Measurements from ENCODE around the gene CFAP299.

DNA sequence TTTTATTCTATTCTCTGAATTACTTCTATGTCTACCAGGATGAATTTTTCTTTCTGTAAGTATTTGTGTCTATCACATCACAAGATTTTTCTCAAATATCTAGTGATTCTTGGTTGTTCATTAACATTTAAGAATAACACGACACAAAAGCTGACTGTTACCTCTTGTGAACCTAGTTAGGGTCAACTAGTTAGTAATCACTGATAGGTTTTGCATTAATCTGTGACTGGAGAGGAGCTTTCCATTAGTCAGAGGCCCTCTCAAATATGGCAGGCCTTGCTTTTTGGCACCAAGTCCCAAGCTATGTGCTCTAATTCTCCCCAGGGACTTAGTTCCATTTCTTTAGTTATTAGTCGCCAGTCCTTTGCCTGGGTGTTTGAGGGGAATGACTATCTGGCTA, 259.2 kb downstream of the CFAP299 start:
- TF ChIP-seq, protein P1, sequence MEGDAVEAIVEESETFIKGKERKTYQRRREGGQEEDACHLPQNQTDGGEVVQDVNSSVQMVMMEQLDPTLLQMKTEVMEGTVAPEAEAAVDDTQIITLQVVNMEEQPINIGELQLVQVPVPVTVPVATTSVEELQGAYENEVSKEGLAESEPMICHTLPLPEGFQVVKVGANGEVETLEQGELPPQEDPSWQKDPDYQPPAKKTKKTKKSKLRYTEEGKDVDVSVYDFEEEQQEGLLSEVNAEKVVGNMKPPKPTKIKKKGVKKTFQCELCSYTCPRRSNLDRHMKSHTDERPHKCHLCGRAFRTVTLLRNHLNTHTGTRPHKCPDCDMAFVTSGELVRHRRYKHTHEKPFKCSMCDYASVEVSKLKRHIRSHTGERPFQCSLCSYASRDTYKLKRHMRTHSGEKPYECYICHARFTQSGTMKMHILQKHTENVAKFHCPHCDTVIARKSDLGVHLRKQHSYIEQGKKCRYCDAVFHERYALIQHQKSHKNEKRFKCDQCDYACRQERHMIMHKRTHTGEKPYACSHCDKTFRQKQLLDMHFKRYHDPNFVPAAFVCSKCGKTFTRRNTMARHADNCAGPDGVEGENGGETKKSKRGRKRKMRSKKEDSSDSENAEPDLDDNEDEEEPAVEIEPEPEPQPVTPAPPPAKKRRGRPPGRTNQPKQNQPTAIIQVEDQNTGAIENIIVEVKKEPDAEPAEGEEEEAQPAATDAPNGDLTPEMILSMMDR (IDR thresholded peaks at IDR 0.05; ENCODE audit: low read length): no peak
- TF ChIP-seq EZH2phosphoT487 (IDR thresholded peaks at IDR 0.05; ENCODE audit: low read length) (no peak), EZH2 (optimal IDR thresholded peaks at IDR 0.05; ENCODE audit: low read depth, low read length) (no peak)

All from MM.1S (cell line).